Dermis microvascular lymphatic vessel endothelial cell (primary cell): ENCODE results near the gene KCTD17. TPM values are rescaled to one million over a fixed set of nuclear protein-coding genes. Genes with fewer than 3 reads are reported as not detected.

Source experiments
- DNase-seq, 2 donors: peaks; one replicate each; pipeline versions ENCODE4 v3.0.0 to v3.0.0-alpha.2; 2010; ENCODE audit warnings: low read depth in 2 of 2
- total RNA-seq: library from RNA; depleted of rRNA; stranded (reverse); fragments of >200 nt; gene quantifications from 2 replicates; pipeline ENCODE4 v1.2.1, GENCODE V29; 2014

KCTD17 gene
- total RNA-seq, 1 donor from 2014 or later = 50.6 TPM

- peak in 1 of 2 donors; percentile 46 for DNase-seq
These were observed 31.4 kb upstream of the KCTD17 start for GRCh38 chr22:37020192-37020479.

- DNase-seq = no peak
These were observed 30.5 kb upstream of the KCTD17 start for GRCh38 chr22:37021041-37021440.

- peak in 1 of 2 donors; percentile 63 for DNase-seq
These were observed 29.6 kb upstream of the KCTD17 start for GRCh38 chr22:37021710-37022482.

GRCh38 chr22:37022483-37023337 lies 28.8 kb upstream of the KCTD17 start:
- DNase-seq = no peak

GRCh38 chr22:37023743-37024338 lies 27.7 kb upstream of the KCTD17 start:
- no peak for DNase-seq

GRCh38 chr22:37024339-37025157 lies 27.0 kb upstream of the KCTD17 start:
- DNase-seq = no peak

GRCh38 chr22:37025500-37026070 lies 26.0 kb upstream of the KCTD17 start:
- DNase-seq = no peak

- DNase-seq = no peak
These were observed 25.2 kb upstream of the KCTD17 start for GRCh38 chr22:37026325-37026724.

- no peak for DNase-seq
These were observed 24.0 kb upstream of the KCTD17 start for GRCh38 chr22:37027556-37027955.

GRCh38 chr22:37028692-37029674 lies 22.6 kb upstream of the KCTD17 start:
- no peak for DNase-seq

GRCh38 chr22:37030560-37031281 lies 20.8 kb upstream of the KCTD17 start:
- DNase-seq = no peak

GRCh38 chr22:37032134-37032534 lies 19.4 kb upstream of the KCTD17 start:
- no peak for DNase-seq

- DNase-seq = peak in 1 of 2 donors; percentile 45
These were observed 18.7 kb upstream of the KCTD17 start for GRCh38 chr22:37032535-37033460.

GRCh38 chr22:37033605-37034430 lies 17.7 kb upstream of the KCTD17 start:
- no peak for DNase-seq

GRCh38 chr22:37036655-37037377 lies 14.7 kb upstream of the KCTD17 start:
- no peak for DNase-seq

GRCh38 chr22:37037669-37038068 lies 13.9 kb upstream of the KCTD17 start:
- no peak for DNase-seq

- DNase-seq = no peak
These were observed 12.1 kb upstream of the KCTD17 start for GRCh38 chr22:37039466-37039865.
